Measurements from ENCODE around the gene AGT. TPM values are rescaled to one million over a fixed set of nuclear protein-coding genes. Genes with fewer than 3 reads are reported as not detected.
"Not testable (repeated sequence)": the region's sequence is repeated elsewhere in the genome, so short reads cannot be mapped to it uniquely, and the experiment has no call there.

The AGT gene
- total RNA-seq, 1 donor from 2014 or later: 0.12 TPM

GRCh38 chr1:230706887-230707731 is 6.8 kb downstream of the AGT start:
- no peak for ATAC-seq

GRCh38 chr1:230706020-230706699 is 7.8 kb downstream of the AGT start:
- ATAC-seq: no peak

DNA sequence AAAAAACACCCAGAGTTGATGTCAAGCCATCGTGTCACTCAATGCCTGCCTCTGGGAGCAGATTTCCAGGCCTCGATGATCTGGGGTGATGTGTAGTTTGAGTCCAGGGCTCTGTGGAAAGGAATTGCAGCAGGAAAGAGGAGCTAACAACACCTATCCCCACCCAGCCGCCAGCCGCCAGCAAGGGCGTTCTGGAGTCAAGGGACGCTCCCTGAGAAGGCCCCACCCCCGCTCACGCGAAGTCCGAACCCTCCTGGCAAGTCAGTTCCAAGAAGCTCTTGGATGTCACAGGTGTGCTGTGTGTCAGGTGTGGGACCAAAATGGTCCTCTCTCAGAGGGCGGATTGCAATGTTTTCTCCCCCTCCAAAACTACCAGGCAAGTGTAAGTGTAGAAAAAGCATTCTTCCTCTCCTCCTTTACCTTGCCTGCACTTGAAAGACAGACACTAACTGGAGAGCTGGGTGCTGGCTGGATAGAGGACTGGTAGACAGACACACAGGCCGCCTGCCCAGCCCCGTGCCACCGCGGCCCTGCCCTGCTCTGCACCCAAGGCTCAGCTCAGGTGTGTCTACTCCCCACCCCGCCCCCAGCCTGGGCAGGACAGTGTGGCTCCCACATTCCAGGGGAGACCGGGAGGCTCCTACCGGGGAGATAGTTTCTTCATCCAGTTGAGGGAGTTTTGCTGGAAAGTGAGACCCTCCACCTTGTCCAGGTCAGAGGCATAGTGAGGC is 8.5 kb downstream of the AGT start:
- no peak for ATAC-seq

- no peak for ATAC-seq
These were observed 9.1 kb downstream of the AGT start for GRCh38 chr1:230704830-230705229.

DNA sequence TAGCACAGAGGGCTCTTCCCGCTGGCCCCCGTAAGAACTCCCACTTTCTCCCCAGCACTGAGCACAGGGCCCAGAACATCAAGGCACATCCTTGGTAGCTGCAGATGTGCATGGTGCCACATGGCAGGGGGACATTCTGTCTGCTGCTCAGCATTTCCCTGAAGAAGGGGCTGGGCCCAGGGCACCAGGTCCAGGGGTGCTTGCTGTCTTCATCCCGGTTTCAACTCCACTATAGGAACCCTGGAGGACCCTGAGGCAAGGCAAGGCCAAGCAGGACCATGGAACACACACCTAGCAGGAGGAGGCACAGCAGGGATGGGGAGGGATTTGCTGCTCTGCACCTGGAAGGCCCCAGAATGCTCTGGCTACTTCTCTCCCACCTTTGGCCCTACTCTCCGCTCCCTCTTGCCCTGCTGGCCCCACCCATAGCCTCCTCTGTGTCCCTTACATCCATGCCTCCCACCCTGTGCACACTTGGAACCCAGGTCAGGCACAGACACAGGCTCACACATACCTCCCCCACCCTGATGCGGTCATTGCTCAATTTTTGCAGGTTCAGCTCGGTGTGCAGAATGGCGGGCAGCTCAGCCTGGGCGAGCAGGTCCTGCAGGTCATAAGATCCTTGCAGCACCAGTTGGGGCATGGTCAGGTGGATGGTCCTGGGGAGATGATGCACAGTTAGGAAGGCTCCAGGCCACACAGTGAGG is 10.1 kb downstream of the AGT start:
- peak; percentile 74 for ATAC-seq

DNA sequence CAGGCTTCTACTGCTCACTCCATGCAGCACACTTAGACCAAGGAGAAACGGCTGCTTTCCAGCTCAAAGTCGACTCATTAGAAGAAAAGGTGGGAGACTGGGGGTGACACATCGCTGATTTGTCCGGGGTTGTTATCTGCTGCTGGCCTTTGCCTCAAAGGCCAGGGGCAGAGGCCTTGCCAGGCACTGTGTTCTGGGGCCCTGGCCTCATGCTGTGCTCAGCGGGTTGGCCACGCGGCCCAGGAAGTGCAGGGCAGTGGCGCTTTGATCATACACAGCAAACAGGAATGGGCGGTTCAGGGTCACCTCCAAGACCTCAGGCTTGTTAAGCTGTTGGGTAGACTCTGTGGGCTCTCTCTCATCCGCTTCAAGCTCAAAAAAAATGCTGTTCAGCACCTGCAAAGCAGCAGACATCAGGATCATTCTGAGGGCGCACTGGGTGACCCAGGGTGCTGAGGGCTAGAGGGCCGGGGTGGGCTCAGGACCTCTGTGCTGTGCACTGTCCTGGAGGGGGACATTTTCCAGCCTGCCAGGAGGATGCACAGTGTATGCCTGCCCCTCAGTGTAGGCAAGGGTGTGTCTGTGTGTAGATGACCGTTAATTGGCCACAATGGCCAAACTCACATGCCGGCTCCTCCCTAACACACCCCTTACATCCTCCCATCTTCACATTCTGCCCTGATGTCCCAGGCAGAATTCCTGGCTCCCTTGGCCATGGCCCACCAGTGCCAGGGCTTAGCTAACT is 10.8 kb downstream of the AGT start:
- ATAC-seq: peak; percentile 58

DNA sequence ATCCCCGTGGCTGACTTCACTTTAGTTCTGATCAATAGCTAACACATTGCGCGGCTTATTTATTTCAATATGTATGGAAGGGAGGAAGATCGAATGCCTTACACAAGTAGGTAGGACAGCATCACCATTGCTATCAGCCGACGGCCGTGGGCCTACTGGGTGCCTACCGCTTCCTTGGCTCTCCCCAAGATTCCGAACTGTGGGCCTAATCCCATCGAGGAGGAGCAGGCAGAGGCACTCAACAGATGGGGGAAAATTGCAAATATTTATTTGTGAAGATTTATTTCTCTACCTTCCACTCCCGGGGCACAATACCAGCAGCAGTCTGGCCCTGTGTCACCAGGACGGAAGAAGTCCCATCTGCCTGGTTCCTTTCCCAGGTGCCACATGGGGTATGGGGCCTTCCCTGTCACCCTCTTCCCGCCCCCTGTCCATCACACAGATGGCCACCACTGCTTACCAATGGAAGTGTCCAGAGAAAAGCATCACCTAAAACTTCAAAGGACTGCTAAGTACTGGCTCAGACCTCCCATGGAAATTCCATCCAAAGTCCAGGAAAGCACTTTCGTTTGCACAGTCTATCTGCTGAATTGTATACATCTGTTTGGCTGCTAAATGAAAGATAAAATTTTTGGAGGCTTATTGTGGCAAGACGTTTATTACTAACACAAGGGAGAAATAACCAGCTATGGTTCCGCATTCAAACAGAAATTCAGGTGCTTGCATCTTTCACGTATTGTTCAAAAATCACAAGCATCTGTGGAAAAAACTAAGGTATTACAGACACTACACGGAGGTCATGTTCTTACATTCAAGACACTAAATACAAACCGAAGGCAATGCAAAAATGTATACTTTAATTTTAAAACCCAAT is 11.8 kb downstream of the AGT start:
- no peak for ATAC-seq

- ATAC-seq: no peak
These were observed 12.5 kb downstream of the AGT start for GRCh38 chr1:230701434-230701833.

GRCh38 chr1:230700132-230700531 is 13.8 kb downstream of the AGT start:
- no peak for ATAC-seq

DNA sequence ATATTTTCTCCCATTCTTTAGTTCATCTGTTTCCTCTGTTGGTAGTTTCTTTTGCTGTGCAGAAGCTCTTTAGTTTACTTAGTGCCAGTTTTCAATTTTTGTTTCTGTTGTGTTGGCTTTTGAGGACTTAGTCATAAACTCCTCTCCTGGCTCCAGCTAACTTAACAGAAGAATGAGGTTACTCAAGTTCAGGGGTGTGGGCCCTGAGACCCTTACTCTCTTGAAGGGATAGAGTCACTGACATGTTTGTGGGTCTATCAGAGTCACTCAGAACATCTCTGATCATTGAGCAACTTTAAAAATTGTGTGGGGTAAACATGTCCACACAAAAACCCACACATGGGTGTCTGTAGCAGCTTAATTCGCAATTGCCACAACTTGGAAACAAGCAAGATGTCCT is 14.2 kb downstream of the AGT start:
- no peak for ATAC-seq

DNA sequence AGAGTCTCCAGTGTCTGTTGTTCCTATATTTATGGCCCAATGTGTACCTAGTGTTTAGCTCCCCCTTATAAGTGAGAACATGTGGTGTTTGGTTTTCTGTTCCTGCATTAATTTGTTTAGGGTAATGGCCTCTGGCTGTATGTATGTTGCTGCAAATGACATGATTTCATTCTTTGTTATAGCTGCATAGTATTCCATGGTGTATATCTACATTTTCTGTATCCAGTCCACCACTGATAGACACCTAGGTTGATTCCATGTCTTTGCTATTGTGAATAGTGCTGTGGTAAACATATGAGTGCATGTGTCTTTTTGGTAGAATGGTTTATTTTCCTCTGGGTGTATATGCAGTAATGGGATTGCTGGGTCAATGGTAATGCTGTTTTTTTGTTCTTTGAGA is 15.0 kb downstream of the AGT start:
- ATAC-seq: not testable (repeated sequence)

DNA sequence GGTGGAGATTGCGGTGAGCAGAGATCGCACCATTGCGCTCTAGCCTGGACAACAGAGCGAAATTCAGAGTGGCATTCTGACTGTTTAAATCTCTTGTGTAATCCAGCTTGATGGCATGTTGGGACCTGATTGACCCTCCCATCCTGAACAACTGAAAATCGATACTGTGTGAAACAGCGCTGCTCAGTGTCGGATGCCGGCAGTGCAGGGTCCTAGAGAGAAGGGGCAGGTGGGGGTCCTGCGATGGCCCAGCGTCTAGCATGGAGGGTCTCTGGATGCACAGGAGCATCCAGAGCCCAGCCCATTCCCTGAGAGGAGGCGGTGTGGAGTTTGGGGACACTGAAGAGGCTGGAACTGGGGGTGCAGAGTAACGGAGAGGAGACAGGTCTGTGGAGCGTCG is 15.8 kb downstream of the AGT start:
- no peak for ATAC-seq

GRCh38 chr1:230696722-230697437 is 17.0 kb downstream of the AGT start:
- ATAC-seq: no peak

DNA sequence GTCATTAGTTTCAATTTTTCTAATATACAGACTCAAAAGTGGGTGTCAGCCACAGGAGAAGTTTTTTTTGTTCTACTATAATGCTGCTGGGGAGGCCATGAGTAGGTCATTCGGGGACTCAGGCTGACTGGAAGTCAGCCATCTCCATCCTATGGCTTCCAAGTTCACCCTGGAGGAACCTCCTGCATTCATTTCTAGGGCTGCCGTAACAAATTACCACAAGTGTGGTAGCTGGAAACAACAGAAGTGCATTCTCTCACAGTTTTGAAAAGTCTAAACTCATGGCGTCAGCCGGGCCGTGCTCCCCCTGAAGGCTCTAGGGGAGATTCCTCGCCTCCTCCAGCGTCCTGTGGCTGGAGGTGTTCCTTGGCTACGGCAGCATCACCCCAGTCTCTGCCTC is 17.7 kb downstream of the AGT start:
- ATAC-seq: no peak

GRCh38 chr1:230694991-230695390 is 18.9 kb downstream of the AGT start:
- no peak for ATAC-seq

DNA sequence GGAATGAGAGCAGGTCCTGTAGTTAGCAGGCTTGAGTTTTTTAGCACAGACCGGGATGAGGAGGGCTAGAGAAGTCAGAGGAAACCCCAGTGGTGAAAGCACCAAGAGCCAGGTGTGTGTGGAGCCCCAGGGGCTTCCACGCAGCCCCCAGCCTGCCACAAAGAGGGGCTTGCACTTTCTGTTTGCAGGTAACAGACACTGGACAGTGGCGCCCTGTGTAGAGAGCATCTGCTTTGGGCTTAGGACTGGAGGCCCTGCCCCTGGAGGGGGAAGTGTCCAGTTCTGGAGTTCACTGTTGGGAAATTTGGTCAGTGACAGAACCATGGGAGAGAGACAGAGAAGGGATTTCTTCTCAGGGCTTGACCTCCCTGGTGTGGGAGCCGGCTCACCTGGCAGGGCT is 19.5 kb downstream of the AGT start:
- ATAC-seq: peak; percentile 15

DNA sequence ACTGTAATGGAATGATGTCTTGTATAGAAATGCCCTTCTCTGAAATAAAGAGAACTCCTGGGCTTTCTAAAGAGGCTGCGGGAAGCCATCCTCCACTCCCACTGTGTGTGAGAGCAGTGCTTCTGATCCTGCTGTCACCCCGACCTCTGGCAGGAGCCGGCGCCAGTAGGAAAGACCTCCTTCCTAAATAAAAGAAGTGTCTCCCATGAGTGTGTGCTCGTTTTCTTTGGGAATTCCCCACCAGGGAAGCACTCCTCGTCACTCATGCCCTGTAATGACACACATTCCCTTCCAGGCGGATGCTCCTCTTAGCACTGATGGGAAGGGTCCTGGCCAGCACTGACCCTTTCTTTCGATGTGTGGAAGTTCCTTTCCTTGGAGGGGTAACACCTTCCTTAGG is 20.1 kb downstream of the AGT start:
- ATAC-seq: no peak

DNA sequence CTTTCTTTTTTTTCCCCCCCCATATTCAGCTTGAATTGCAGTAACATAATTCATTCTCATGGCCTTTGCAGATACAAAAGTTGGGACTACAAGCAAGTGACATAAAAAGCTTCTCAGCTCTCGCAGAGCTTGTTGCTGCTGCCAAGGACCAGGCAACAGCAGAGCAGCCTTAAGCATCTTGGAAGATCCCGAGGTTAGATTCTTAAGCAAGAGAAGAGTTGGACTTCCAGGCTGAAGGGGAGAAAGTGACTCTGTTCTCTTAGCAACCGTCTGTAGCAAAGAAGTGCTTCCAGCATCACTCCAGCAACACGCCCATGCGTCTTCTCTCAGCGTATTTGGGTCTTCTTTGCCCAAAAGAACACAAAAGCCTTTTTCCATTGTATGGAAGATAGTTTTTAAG is 20.7 kb downstream of the AGT start:
- ATAC-seq: no peak

- ATAC-seq: no peak
These were observed 22.3 kb downstream of the AGT start for GRCh38 chr1:230691615-230692014.

DNA sequence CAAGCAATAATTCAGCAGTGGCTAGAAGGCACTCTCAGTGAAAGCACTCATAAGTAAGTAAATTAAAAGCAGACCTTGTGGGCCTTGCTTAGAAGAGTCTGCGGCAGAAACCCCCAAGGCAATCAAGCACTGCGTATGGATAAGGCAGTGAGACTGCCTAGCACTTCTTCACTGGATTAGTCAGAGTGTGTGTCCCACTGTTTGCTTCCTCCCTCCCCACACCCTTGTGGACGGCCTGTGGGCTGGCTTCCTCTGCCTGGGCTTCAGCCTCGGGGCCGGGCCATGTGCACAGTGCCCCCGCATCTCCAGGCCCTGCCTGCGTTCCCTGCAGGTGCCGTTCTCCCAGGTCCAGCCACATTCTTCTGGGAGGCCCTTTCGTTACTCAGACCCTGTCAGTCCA is 23.8 kb downstream of the AGT start:
- no peak for ATAC-seq

All from esophagus mucosa (tissue), 1 donor.